Calu3 (cell line): ENCODE results near the gene SGO2. TPM values are rescaled to one million over a fixed set of nuclear protein-coding genes. Genes with fewer than 3 reads are reported as not detected.

ENCODE experiments used
- BruUV-seq: library from RNA; stranded (reverse); fragments of 400-500 nt; replicated peaks from 2 replicates; lab custom pipeline; 2021; lab: Mats Ljungman, UMichigan
- CTCF ChIA-PET: fragments of 300-600 bp; sonication (Branson Sonifier 250); formaldehyde crosslinking; loops from one replicate; lab custom pipeline; 2022; ENCODE audit warnings: antibody characterized with exemption; lab: Charles Lee
- DNase-seq: peaks from one replicate; pipeline ENCODE4 v3.0.0; 2022
- H3K27ac Mint-ChIP-seq: one replicate; pipeline ENCODE4 v1.8.0; 2022; ENCODE audit warnings: mixed read lengths; ENCODE audit not compliant: unreplicated experiment
- H3K27me3 Mint-ChIP-seq: one replicate; pipeline ENCODE4 v1.8.0; 2022; ENCODE audit warnings: mixed read lengths; ENCODE audit not compliant: unreplicated experiment
- H3K36me3 Mint-ChIP-seq: one replicate; pipeline ENCODE4 v1.8.0; 2022; ENCODE audit warnings: mild to moderate bottlenecking, moderate library complexity, mixed read lengths; ENCODE audit not compliant: insufficient read depth, unreplicated experiment
- H3K4me1 Mint-ChIP-seq: one replicate; pipeline ENCODE4 v1.8.0; 2022; ENCODE audit warnings: mild to moderate bottlenecking, low read depth, mixed read lengths; ENCODE audit not compliant: unreplicated experiment
- H3K4me3 Mint-ChIP-seq: one replicate; pipeline ENCODE4 v1.8.0; 2022; ENCODE audit warnings: mild to moderate bottlenecking, low read depth, moderate library complexity, mixed read lengths; ENCODE audit not compliant: unreplicated experiment
- H3K9me3 Mint-ChIP-seq: one replicate; pipeline ENCODE4 v1.8.0; 2022; ENCODE audit warnings: low read depth, mixed read lengths; ENCODE audit not compliant: unreplicated experiment
- intact Hi-C: fragments of 100-400 bp; cut with micrococcal nuclease; formaldehyde crosslinking; loops from one replicate; pipeline ENCODE4 v1.10.0; 2022; ENCODE audit not compliant: unreplicated experiment
- total RNA-seq: library from RNA; stranded (reverse); gene quantifications from 2 replicates; pipeline ENCODE4 v1.2.3, GENCODE V29; 2022
- TF ChIP-seq, protein P1 (sequence below): fragments of 200-600 bp; IDR thresholded peaks from one replicate; pipeline ENCODE4 v1.8.0; 2022; ENCODE audit warnings: antibody characterized with exemption; ENCODE audit not compliant: unreplicated experiment

Gene SGO2
- total RNA-seq, 1 experiment from 2014 or later: 22.9 TPM

DNA sequence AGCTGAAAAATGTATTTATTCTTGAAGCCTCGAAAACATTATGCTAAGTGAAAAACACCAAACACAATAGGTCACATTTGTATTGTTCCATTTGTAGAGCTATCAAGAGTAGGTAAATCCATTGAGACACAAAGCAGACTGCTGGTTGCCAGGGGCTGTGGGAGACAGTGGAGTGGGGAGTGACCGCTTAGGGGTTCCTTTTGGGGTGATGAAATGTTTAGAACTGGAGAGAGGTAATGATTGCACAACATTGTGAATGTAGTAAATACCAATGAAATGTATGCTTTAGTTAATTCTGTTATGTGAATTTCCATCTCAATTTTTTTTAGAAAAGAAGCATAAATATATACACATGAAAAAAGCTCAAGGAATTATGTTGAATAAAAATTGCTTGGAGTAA lies 32.0 kb upstream of the SGO2 start:
- Mint-ChIP-seq H3K4me1 (no peaks in the 10 kb centered on the region), H3K27ac (no peak overlapping the region), H3K4me3 (no peak overlapping the region), H3K27me3 (no peaks in the 10 kb centered on the region), H3K9me3 (no peaks in the 10 kb centered on the region), H3K36me3 (peaks cover under 1% of the 10 kb centered on the region)
- BruUV-seq: no TSS peak
- TF ChIP-seq, protein P1, sequence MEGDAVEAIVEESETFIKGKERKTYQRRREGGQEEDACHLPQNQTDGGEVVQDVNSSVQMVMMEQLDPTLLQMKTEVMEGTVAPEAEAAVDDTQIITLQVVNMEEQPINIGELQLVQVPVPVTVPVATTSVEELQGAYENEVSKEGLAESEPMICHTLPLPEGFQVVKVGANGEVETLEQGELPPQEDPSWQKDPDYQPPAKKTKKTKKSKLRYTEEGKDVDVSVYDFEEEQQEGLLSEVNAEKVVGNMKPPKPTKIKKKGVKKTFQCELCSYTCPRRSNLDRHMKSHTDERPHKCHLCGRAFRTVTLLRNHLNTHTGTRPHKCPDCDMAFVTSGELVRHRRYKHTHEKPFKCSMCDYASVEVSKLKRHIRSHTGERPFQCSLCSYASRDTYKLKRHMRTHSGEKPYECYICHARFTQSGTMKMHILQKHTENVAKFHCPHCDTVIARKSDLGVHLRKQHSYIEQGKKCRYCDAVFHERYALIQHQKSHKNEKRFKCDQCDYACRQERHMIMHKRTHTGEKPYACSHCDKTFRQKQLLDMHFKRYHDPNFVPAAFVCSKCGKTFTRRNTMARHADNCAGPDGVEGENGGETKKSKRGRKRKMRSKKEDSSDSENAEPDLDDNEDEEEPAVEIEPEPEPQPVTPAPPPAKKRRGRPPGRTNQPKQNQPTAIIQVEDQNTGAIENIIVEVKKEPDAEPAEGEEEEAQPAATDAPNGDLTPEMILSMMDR: no peak
- no peak for DNase-seq
- intact Hi-C loops: no loop called here
- CTCF ChIA-PET: no interaction called here

GRCh38 chr2:200496696-200497095 lies 29.3 kb upstream of the SGO2 start:
- BruUV-seq: no TSS peak
- intact Hi-C loops: no loop called here
- CTCF ChIA-PET: no interaction called here
- DNase-seq: no peak
- Mint-ChIP-seq H3K9me3 (no peaks in the 10 kb centered on the region), H3K36me3 (peaks cover 5% of the 10 kb centered on the region), H3K4me1 (no peaks in the 10 kb centered on the region), H3K27me3 (no peaks in the 10 kb centered on the region), H3K4me3 (no peak overlapping the region), H3K27ac (no peak overlapping the region)
- TF ChIP-seq, protein P1: no peak

GRCh38 chr2:200498402-200499162 lies 27.4 kb upstream of the SGO2 start:
- CTCF ChIA-PET: no interaction called here
- H3K4me3 Mint-ChIP-seq: no peak overlapping the region

DNA sequence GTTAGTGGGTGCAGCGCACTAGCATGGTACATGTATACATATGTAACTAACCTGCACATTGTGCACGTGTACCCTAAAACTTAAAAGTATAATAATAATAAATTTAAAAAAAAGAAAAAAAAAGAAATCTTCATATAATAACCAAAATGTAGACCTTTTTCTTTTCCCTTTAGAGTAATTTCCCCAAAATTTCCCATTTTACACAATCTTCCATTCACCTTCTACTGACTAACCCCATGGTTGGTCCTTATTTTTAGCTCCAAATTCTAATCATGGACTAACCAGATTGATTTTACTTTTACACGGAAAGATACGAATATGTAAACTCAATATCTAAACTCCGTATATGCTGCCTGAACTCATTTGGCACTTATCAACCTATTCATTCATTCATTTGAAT lies 23.8 kb upstream of the SGO2 start:
- no peak for DNase-seq
- Mint-ChIP-seq H3K36me3 (peaks cover 5% of the 10 kb centered on the region), H3K27ac (no peak overlapping the region), H3K27me3 (no peaks in the 10 kb centered on the region), H3K4me3 (no peak overlapping the region), H3K9me3 (peaks cover 2% of the 10 kb centered on the region), H3K4me1 (no peaks in the 10 kb centered on the region)
- BruUV-seq: no TSS peak
- CTCF ChIA-PET: interaction anchor here (0.5 kb wide), 1 partner anchor 308 kb away, joined by 3 read pairs; no protein-coding TSS in a partner anchor
- intact Hi-C loops: no loop called here
- TF ChIP-seq, protein P1: no peak

More at GRCh38 chr2:200498402-200499162, 27.4 kb upstream of the SGO2 start:
- H3K4me1 Mint-ChIP-seq: no peaks in the 10 kb centered on the region
- TF ChIP-seq, protein P1: no peak
- no peak overlapping the region for H3K27ac Mint-ChIP-seq
- no peak for DNase-seq
- H3K9me3 Mint-ChIP-seq: peaks cover 2% of the 10 kb centered on the region
- intact Hi-C loops: no loop called here
- H3K36me3 Mint-ChIP-seq: peaks cover 5% of the 10 kb centered on the region
- no peaks in the 10 kb centered on the region for H3K27me3 Mint-ChIP-seq
- BruUV-seq: no TSS peak
